Measurements from ENCODE around the gene SLCO2A1.

Gene SLCO2A1

DNA sequence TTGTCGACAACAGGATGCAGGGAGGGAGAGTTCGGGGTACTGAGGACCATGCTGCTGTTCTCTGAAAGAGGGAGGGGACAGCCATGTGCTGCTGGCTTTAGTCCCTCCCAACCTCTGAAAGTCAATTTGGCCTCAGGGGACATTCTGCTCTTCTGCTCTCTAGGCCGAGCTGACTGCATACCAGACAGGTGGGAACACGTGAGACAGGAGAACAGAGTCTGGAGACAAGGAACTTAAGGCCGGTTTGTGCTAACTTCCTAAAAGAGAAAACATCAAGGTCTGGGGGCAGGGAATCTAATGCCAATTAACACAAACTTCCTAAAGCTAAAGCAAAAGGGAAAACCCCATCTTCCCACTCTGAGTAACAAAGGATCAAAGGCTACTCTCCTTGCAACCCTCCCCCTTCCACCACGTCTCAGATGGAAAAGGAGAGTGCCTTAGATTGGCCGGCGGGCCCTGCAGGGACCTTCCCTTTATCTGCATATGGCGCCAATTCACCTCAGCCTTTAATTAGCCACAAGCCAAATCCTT, 41.0 kb downstream of the SLCO2A1 start:
- Histone ChIP-seq H3K4me3 (no peak overlapping the region), H3K27ac (no peak overlapping the region)
- DNase-seq (ENCODE audit: low spot score), result no peak
- TF ChIP-seq, protein P1, sequence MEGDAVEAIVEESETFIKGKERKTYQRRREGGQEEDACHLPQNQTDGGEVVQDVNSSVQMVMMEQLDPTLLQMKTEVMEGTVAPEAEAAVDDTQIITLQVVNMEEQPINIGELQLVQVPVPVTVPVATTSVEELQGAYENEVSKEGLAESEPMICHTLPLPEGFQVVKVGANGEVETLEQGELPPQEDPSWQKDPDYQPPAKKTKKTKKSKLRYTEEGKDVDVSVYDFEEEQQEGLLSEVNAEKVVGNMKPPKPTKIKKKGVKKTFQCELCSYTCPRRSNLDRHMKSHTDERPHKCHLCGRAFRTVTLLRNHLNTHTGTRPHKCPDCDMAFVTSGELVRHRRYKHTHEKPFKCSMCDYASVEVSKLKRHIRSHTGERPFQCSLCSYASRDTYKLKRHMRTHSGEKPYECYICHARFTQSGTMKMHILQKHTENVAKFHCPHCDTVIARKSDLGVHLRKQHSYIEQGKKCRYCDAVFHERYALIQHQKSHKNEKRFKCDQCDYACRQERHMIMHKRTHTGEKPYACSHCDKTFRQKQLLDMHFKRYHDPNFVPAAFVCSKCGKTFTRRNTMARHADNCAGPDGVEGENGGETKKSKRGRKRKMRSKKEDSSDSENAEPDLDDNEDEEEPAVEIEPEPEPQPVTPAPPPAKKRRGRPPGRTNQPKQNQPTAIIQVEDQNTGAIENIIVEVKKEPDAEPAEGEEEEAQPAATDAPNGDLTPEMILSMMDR (IDR thresholded peaks at IDR 0.05), result no peak

GRCh38 chr3:133987948-133988484, 41.7 kb downstream of the SLCO2A1 start:
- TF ChIP-seq, protein P1 (IDR thresholded peaks at IDR 0.05), result no peak
- Histone ChIP-seq H3K4me3 (no peak overlapping the region), H3K27ac (no peak overlapping the region)
- no peak for DNase-seq (ENCODE audit: low spot score)

GRCh38 chr3:133987136-133987535, 42.6 kb downstream of the SLCO2A1 start:
- no peak for DNase-seq (ENCODE audit: low spot score)
- H3K4me3 ChIP-seq, result no peak overlapping the region
- no peak overlapping the region for H3K27ac ChIP-seq
- TF ChIP-seq, protein P1 (IDR thresholded peaks at IDR 0.05), result no peak

GRCh38 chr3:133986311-133986710, 43.4 kb downstream of the SLCO2A1 start:
- TF ChIP-seq, protein P1 (IDR thresholded peaks at IDR 0.05), result no peak
- Histone ChIP-seq H3K4me3 (no peak overlapping the region), H3K27ac (no peak overlapping the region)
- no peak for DNase-seq (ENCODE audit: low spot score)

- Histone ChIP-seq H3K27ac (no peak overlapping the region), H3K4me3 (no peak overlapping the region)
- no peak for DNase-seq (ENCODE audit: low spot score)
- TF ChIP-seq, protein P1 (IDR thresholded peaks at IDR 0.05), result no peak
Observed at GRCh38 chr3:133984975-133985374, 44.8 kb downstream of the SLCO2A1 start.

GRCh38 chr3:133983576-133984560, 45.9 kb downstream of the SLCO2A1 start:
- TF ChIP-seq, protein P1 (IDR thresholded peaks at IDR 0.05), result no peak
- Histone ChIP-seq H3K4me3 (no peak overlapping the region), H3K27ac (no peak overlapping the region)
- DNase-seq (ENCODE audit: low spot score), result no peak
